HG03520 (cell line): ENCODE measurements around the gene FANCL.
A peak's percentile ranks its signal among the peaks of the same experiment; 100 is the strongest.
"Not testable (repeated sequence)": the region's sequence is repeated elsewhere in the genome, so short reads cannot be mapped to it uniquely, and the experiment has no call there.

Source experiments
- ATAC-seq: cut with Tn5 transposase; IDR thresholded peaks from one replicate; pipeline ENCODE4 v1.9.1; 2021; ENCODE audit warnings: mild to moderate bottlenecking, moderate library complexity; ENCODE audit not compliant: unreplicated experiment

The FANCL gene

GRCh38 chr2:58240670-58241545 lies at the start of gene FANCL:
Gene FANCL (minus strand): TSS chr2:58241325. CDS start chr2:58241313, 12 bp downstream.
- peak; percentile 77 for ATAC-seq

GRCh38 chr2:58289029-58289428 lies 47.9 kb upstream of the FANCL start:
- no peak for ATAC-seq

GRCh38 chr2:58283931-58284330 lies 42.8 kb upstream of the FANCL start:
- ATAC-seq: no peak

- not testable (repeated sequence) for ATAC-seq
Observed at GRCh38 chr2:58275144-58275543, 34.0 kb upstream of the FANCL start.

GRCh38 chr2:58271826-58272225 lies 30.7 kb upstream of the FANCL start:
- ATAC-seq: no peak

GRCh38 chr2:58268685-58269084 lies 27.6 kb upstream of the FANCL start:
- ATAC-seq: no peak

- ATAC-seq: no peak
Observed at GRCh38 chr2:58266211-58266610, 25.1 kb upstream of the FANCL start.

GRCh38 chr2:58261209-58261608 lies 20.1 kb upstream of the FANCL start:
- ATAC-seq: no peak

- ATAC-seq: peak; percentile 59
Observed at GRCh38 chr2:58258456-58258855, 17.3 kb upstream of the FANCL start.

GRCh38 chr2:58251331-58252201 lies 10.4 kb upstream of the FANCL start:
- not testable (repeated sequence) for ATAC-seq

GRCh38 chr2:58241546-58241864 lies 380 bp upstream of the FANCL start:
- no peak for ATAC-seq

GRCh38 chr2:58239243-58239925 lies 1.7 kb downstream of the FANCL start:
- no peak for ATAC-seq

GRCh38 chr2:58237741-58238140 lies 3.4 kb downstream of the FANCL start:
- no peak for ATAC-seq

GRCh38 chr2:58235984-58236383 lies 5.1 kb downstream of the FANCL start:
- no peak for ATAC-seq

GRCh38 chr2:58235170-58235569 lies 6.0 kb downstream of the FANCL start:
- no peak for ATAC-seq

- ATAC-seq: no peak
Observed at GRCh38 chr2:58228299-58228698, 12.8 kb downstream of the FANCL start.

- no peak for ATAC-seq
Observed at GRCh38 chr2:58227171-58227917, 13.8 kb downstream of the FANCL start.

- no peak for ATAC-seq
Observed at GRCh38 chr2:58221909-58222308, 19.2 kb downstream of the FANCL start.

- ATAC-seq: no peak
Observed at GRCh38 chr2:58215429-58215828, 25.7 kb downstream of the FANCL start.

- not testable (repeated sequence) for ATAC-seq
Observed at GRCh38 chr2:58210951-58211568, 30.1 kb downstream of the FANCL start.
